HL-60/S4 treated with phorbol 12-myristate 13-acetate at 8.2 ng/mL for 4 days and 3 days (cell line): Measurements from ENCODE around the gene GPR108.

Experiments
- in situ Hi-C: fragments of 300-500 bp; cut with MboI; formaldehyde crosslinking; loops from 2 replicates; pipeline ENCODE4 v1.15.0; 2022; ENCODE audit warnings: low sequenced_read_pairs

Gene GPR108

DNA sequence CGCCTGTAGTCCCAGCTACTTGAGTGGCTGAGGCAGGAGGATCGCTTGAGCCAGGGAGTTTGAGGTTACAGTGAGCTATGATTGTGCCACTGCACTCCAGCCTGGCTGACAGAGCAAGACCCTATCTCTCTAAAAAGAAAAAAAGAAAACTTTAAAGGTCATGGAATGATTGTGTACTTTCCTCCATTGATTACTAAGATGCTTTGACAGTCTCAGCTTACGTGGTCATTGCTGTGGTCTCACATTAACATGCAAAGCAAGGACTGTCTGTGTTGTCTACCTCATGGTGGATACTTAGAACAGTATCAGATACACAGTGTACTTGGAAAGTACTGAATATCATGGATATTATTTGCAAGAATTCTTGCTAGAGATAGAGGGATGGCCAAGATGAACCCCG, 53.4 kb downstream of the GPR108 start:
- in situ Hi-C loops: no loop called here

- in situ Hi-C loops: no loop called here
Measured at GRCh38 chr19:6682607-6683128, 54.7 kb downstream of the GPR108 start.

DNA sequence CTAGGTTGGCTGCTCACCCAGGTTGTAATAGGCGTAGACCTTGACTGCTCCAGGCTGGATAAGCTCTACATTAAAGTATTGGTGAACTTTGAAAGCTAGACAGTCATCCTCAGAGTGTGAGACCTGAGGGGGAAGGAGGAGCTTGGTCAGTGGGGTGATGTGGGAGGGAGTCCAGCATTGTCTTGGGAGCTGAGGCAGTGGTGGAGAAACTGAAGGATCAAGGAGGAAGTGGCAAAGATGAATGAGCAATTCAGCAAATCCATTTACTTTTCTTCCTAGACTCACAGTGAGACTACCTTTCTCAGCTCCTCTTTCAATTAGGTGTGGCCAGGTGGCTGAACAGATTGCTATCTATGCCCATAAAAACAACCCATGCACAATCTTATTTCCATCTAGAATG, 57.2 kb downstream of the GPR108 start:
- in situ Hi-C loops: no loop called here
